Umbilical cord (tissue), 2 donors: ENCODE measurements around the gene MYO3B. TPM values are rescaled to one million over a fixed set of nuclear protein-coding genes. Genes with fewer than 3 reads are reported as not detected.

ENCODE experiments used
- DNase-seq: peaks from one replicate; pipeline ENCODE4 v3.0.0-alpha.2; 2015; ENCODE audit warnings: low spot score
- total RNA-seq: library from RNA; depleted of rRNA; stranded (reverse); fragments of >200 nt; gene quantifications from one replicate; pipeline ENCODE4 v1.2.3, GENCODE V29; 2014; ENCODE audit warnings: low replicate concordance; ENCODE audit not compliant: insufficient read depth

The MYO3B gene
- total RNA-seq, 1 donor from 2014 or later, result 3.9 TPM

DNA sequence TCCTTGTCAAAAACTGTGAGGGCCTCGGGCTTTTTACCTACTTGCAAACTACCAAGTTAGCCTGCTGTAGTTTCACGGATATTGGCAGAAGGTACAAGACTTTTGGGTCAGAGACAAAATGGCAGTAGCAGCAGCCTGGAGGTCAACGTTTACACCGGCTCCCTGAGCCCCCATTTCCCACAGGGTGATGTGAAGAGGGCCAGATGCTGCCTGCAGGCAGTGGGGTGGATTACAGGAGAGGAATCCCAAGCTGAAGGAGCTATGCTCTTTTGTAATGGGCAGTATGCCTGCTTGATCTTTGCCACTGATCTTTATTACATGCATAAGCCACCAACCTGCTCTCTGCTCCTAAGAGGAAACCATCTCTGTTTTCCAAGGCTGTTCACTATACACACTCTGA lies 507.6 kb downstream of the MYO3B start:
- no peak for DNase-seq

DNA sequence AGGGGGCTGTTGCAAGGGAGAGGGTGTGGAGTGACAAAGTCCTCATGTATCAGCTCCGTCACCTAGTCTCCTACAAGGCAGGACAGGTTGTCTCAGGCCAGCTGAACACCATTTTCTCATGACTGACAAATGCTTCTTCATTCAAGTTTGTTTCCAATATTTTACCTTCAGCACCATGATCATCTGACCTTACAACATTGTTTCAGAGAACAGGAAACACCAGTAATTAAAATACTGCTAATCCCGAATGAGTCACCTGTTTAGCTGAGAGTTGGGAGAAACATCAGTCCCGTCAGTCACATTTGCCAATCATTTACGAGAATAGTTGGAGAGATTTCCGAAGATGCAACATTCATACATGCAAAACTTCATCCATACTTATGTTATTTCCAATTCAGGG lies 511.5 kb downstream of the MYO3B start:
- no peak for DNase-seq

DNA sequence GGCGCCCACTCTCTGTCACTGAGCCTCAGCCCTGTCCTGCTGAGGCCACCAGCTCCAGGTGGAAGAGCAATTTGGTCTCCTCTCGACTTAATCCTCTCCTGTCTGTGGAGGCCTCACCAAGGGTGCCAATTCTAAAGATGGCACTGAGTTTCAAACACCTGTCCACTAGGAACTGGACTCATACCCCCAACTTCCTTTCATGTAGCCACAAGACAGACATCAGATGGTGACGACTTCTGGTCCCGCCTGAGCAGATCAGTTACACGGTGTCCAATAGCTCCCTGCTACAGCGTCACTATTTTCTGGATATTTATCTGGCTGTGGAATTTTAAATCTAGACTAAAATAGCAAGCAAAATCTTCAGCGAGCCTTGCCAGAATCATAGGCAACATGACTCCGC lies 512.7 kb downstream of the MYO3B start:
- no peak for DNase-seq

DNA sequence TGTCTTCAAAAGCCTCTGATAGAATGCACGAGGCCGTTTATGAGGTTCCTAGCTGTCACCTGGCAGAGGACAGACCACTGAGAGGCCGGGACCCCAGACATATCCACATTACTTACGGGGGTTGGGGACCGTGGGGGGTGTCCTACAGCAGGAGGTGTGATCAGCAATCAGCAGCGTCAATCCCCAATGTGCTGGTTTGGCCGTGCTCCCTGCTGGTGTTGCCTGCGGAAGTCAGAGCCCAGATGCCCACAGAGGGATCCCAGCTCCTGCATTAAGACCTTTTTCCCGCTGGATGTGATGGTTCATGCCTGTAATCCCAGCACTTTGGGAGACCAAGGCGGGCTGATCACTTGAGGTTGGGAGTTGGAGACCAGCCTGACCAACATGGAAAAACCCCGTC lies 516.4 kb downstream of the MYO3B start:
- no peak for DNase-seq

DNA sequence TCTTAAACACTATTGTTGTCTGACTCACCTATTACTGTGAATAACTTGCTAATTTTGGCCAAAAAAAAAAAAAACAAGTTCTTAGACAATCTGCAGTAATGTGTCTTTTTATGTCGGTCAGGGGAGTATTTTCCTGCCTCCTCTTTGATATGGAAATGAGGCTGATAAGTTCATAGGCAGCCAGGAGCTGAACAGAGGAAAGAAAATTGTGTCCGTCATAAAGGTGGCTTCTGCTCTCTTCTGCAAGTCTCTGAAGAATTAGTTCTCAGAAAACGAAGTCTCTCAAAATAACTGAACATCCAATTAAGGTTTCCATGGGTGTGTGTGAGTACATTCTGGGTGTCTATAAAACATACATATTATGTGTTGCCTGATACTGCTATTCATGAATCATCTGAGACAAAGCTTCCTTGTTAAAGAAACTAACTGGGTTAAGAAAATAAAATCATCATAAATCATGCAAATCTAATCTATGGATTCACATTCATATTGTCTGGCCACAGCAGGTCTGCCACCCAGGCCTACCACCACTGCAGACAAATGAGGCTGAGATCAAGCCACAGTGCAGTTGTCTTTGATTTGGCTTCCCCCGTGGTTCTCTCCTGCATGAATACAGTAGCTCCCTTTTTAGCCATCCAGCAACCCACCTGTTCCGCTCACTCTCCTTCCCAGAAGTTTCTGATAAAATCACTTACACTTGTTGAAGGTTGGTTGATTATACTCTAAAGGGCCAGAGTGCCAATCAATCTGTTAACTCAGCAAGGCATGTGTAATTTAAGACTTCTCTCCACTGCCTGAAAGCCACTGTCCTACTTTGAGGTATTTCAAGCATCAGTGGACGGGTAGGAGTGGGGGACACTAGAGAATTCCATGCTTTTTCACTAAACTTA lies 517.8 kb downstream of the MYO3B start:
- DNase-seq, result no peak

DNA sequence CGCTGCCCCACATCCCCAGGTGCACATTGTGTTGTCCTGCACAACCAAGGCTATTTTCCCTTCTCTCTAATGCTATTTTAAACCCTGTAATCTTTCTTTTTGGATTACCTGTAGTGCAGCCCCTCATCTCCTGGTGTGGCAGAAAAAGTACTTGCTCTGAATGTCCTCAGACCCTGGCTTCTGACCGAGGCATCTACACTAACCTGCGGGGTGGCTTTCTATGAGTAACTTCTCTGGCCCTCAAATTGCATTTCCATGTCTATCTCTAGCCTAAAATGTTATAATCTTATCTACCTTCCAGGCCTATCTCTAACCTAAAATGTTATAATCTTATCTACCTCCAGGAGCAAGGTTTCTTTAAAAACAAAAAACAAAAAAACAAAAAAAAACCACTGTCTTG lies 519.0 kb downstream of the MYO3B start:
- DNase-seq, result no peak

DNA sequence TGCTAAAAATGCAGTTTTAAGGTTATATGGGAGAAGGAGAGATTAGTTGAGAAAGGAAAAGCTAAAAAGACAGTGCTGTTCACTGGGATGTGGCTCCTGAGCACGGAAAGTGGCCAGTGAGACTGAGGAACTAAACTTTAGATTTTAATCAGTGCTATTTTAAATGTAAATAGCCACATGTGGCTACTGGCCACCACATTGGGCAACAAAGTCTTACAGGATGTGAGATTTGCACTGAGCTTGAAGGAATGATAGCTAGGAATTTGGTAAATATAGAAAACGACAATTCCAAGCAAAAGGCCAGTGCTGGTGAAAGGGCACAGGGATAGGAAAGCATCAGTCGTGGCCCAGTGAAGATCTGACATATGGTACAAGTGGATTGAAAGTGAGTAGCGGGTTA lies 523.1 kb downstream of the MYO3B start:
- no peak for DNase-seq

DNA sequence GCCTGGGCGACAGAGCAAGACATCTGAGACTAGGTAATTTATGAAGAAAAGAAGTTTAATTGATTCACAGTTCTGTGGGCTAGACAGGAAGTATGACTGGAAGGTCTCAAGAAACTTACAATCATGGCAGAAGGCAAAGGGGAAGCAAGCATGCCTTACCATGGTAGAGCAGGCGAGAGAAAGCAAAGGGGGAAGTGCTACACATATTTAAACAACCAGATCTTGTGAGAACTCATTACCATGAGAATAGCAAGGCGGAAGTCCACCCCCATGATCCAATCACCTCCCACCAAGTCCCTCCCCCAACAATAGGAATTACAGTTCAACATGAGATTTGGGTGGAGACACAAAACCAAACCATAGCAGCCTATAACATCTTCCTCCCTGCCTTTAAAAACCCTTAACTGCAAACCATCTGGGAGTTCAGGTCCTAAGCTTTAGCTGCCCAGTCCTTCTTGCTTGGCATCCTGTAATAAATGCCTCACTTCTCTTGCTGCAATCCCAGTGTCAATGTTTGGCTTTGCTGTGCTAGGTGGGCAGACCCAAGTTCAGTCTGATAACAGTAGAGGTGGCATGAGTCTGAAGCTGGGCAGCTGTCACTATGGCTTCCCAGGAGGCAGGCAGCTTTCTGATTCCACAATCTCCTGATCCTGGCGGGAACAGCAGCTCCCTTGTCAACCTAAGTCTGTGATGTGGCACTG lies 526.0 kb downstream of the MYO3B start:
- no peak for DNase-seq
